Uterus (tissue), 4 donors: ENCODE results near the gene SETMAR. TPM values are rescaled to one million over a fixed set of nuclear protein-coding genes. Genes with fewer than 3 reads are reported as not detected.
"Not testable (repeated sequence)": the region's sequence is repeated elsewhere in the genome, so short reads cannot be mapped to it uniquely, and the experiment has no call there.

Experiments used
- DNase-seq, 2 donors: peaks; one replicate each; pipeline ENCODE4 v3.0.0-alpha.2; 2019 to 2020
- H3K27ac ChIP-seq, 2 donors: fragments of 200-600 bp; sonication (generic); 1 replicate in 1 of 2; 2 replicates in 1 of 2; pipeline ENCODE4 v1.5.1; 2016 to 2018
- H3K27me3 ChIP-seq, 2 donors: fragments of 200-600 bp; sonication (generic); one replicate each; pipeline ENCODE4 v1.5.1; 2018 to 2019; ENCODE audit warnings: control low read depth in 1 of 2
- H3K36me3 ChIP-seq, 2 donors: fragments of 200-600 bp; sonication (generic); one replicate each; pipeline ENCODE4 v1.5.1; 2019; ENCODE audit warnings: control low read depth in 1 of 2
- H3K4me1 ChIP-seq, 2 donors: fragments of 200-600 bp; sonication (generic); one replicate each; pipeline ENCODE4 v1.5.1; 2018 to 2019; ENCODE audit warnings: control low read depth in 1 of 2
- H3K4me3 ChIP-seq, 2 donors: fragments of 200-600 bp; sonication (generic); 1 replicate in 1 of 2; 2 replicates in 1 of 2; pipeline ENCODE4 v1.5.1; 2018 to 2019; ENCODE audit warnings: mild to moderate bottlenecking in 1 of 2
- H3K9me3 ChIP-seq, 2 donors: fragments of 200-600 bp; sonication (generic); one replicate each; pipeline ENCODE4 v1.5.1; 2019; ENCODE audit warnings: control low read depth in 1 of 2
- CTCF ChIP-seq, 4 experiments: fragments of 200-600 bp in 2 of 4; fragments of 450-650 bp in 2 of 4; sonication (generic) in 2 of 4; IDR thresholded peaks; one replicate each; pipeline ENCODE4 v1.5.1; 2016 to 2019; ENCODE audit warnings: antibody characterized with exemption in 4 of 4, mild to moderate bottlenecking in 2 of 4, moderate library complexity in 1 of 4
- POLR2A ChIP-seq, 2 donors: fragments of 450-650 bp; IDR thresholded peaks; one replicate each; pipeline ENCODE4 v1.6.1; 2016; ENCODE audit warnings: antibody characterized with exemption in 2 of 2, mild to moderate bottlenecking in 1 of 2, moderate library complexity in 1 of 2
- intact Hi-C: fragments of 100-400 bp; cut with DNase I; formaldehyde crosslinking; loops from one replicate; pipeline ENCODE4 v1.15.1; 2023; ENCODE audit warnings: low total_unique reads
- total RNA-seq, 4 donors: library from RNA; depleted of rRNA in 3 of 4; stranded (reverse); fragments of >200 nt in 3 of 4; gene quantifications; one replicate each; pipeline versions ENCODE4 v1.1.0 to v1.2.4, GENCODE V29; 2014 to 2023
- donor health status: DM: yes; HTN: yes; CAD: no.

Gene SETMAR
- total RNA-seq, 4 donors from 2014 or later: 32.3 to 37.6 (median 36.2) TPM

GRCh38 chr3:4292301-4292700 is 10.9 kb upstream of the SETMAR start:
- no peak overlapping the region for H3K4me3 ChIP-seq
- TF ChIP-seq POLR2A (IDR thresholded peaks at IDR 0.05) (no peak), CTCF (IDR thresholded peaks at IDR 0.05) (no peak)
- H3K27me3 ChIP-seq: no peaks in the 10 kb centered on the region
- H3K4me1 ChIP-seq: no peaks in the 10 kb centered on the region
- no peak for DNase-seq
- no peak overlapping the region for H3K27ac ChIP-seq
- intact Hi-C loops: no loop called here
- H3K9me3 ChIP-seq: no peaks in the 10 kb centered on the region
- H3K36me3 ChIP-seq: no peaks in the 10 kb centered on the region

DNA sequence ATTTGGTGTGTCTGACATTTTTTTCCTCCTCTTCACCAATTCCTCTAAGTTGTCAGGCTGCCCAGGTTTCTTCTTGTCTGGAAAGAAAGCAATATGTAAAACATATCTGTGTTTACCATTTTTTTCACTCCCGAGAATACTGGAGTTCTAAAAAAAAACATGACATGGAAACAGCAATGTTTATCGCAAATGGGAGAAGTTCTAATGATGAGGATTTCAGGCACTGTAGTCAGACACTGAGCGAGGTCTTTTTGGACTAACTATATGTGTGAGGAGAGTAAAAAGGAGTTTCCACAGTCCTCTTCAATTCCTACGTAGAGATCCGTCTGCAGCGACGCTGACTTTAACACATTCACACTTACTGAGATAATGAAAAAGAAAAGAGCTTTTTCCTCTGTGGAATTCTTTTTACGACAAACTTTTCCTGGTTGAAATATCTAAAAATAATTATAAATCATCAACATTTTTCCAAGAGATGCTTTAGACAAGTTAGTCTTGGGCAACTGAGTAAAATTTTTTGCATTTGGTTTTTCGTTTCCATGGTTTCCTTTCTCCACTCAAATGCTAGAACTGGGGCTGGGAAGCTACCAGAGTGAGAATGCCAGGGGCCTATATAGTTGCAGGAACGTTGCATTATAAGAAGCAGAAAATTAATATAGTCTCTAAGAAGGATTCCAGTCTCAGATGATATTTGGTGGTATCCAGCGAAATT is 8.4 kb upstream of the SETMAR start:
- DNase-seq: no peak
- H3K27me3 ChIP-seq: no peaks in the 10 kb centered on the region
- no peaks in the 10 kb centered on the region for H3K36me3 ChIP-seq
- H3K9me3 ChIP-seq: no peaks in the 10 kb centered on the region
- H3K27ac ChIP-seq: no peak overlapping the region
- intact Hi-C loops: no loop called here
- H3K4me3 ChIP-seq: no peak overlapping the region
- no peak for TF ChIP-seq POLR2A (IDR thresholded peaks at IDR 0.05)
- TF ChIP-seq CTCF (IDR thresholded peaks at IDR 0.05): no peak
- H3K4me1 ChIP-seq: no peaks in the 10 kb centered on the region

DNA sequence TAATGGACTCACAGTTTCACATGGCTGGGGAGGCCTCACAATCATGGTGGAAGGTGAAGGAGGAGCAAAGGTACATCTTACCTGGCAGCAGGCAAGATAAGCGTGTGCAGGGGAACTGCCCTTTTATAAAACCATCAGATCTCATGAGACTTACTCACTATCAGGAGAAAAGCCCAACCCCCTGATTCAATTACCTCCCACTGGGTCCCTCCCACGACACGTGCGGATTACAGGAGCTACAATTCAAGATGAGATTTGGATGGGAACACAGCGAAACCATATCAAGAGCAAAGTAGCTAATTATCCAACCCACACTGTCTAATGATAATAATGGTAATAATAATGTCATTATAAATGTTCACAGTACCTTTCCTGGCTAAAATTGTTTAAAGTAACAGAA is 6.7 kb upstream of the SETMAR start:
- H3K9me3 ChIP-seq, H3K4me3 ChIP-seq, intact Hi-C loops, H3K36me3 ChIP-seq, H3K4me1 ChIP-seq, H3K27ac ChIP-seq, H3K27me3 ChIP-seq, DNase-seq: not testable (repeated sequence)

DNA sequence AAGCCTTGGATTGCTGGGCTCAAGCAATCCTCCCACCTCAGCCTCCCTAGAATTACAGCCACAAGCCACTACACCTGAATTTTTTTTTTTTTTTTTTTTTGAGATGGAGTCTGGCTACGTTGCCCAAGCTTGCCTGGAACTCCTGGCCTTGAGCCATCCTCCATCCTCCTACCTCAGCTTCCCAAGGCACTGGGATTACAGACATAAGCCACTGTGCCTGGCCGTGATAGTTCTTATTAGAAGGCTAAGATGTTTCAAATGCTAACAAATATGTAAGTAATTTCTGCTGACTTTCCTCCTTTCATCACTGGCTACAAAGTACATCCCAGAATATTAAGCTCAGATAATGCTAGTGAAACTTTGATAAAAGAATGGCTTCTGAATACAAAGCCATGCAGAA is 5.7 kb upstream of the SETMAR start:
- H3K4me3 ChIP-seq: no peak overlapping the region
- no peak for TF ChIP-seq CTCF (IDR thresholded peaks at IDR 0.05)
- no peak for TF ChIP-seq POLR2A (IDR thresholded peaks at IDR 0.05)
- DNase-seq: no peak
- H3K36me3 ChIP-seq: no peaks in the 10 kb centered on the region
- H3K4me1 ChIP-seq: no peaks in the 10 kb centered on the region
- no peaks in the 10 kb centered on the region for H3K9me3 ChIP-seq
- no peaks in the 10 kb centered on the region for H3K27me3 ChIP-seq
- H3K27ac ChIP-seq: no peak overlapping the region
- intact Hi-C loops: no loop called here

DNA sequence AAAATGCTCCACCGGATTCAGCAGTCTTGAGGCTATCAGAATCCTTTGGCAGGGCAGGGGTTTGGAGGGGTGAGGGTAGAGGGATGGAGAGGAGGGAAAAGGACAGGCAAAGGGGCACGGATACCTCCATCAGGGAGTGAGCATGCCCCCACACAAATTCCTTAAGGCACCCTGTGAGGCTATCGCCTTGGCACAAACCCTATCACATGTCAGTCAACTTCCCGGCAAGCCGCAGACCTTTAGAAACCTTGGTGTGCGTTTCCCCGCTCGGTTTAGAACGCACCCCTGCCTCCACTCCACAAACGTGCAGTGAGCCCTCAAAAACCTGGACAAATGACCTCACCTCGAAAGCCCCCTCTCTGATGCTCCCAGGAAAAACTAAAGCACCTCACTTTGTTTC is 422 bp upstream of the SETMAR start:
- DNase-seq: peak in 1 of 2 donors; percentile 36
- Histone ChIP-seq H3K4me1 (peaks cover 11 to 12% of the 10 kb centered on the region in 2 donors), H3K27ac (peak overlapping the region; percentile 95 to 98), H3K27me3 (no peaks in the 10 kb centered on the region), H3K36me3 (no peaks in the 10 kb centered on the region), H3K4me3 (peak overlapping the region; percentile 56 to 77), H3K9me3 (no peaks in the 10 kb centered on the region)
- intact Hi-C loops: no loop called here
- no peak for TF ChIP-seq POLR2A (IDR thresholded peaks at IDR 0.05)
- TF ChIP-seq CTCF (IDR thresholded peaks at IDR 0.05): no peak

- Histone ChIP-seq H3K4me3 (peak overlapping the region in 1 of 2 donors; percentile 77), H3K27ac (peak overlapping the region; percentile 95 to 98), H3K4me1 (peaks cover 11 to 12% of the 10 kb centered on the region in 2 donors)
- intact Hi-C loops, H3K36me3 ChIP-seq, H3K27me3 ChIP-seq, DNase-seq, H3K9me3 ChIP-seq: not testable (repeated sequence)
Measured at GRCh38 chr3:4305210-4305609, 2.0 kb downstream of the SETMAR start.
